Measurements from ENCODE around the gene BRSK2. TPM values are rescaled to one million over a fixed set of nuclear protein-coding genes. Genes with fewer than 3 reads are reported as not detected.

Gene BRSK2
- total RNA-seq, 1 donor from 2014 or later, result 3.3 TPM

DNA sequence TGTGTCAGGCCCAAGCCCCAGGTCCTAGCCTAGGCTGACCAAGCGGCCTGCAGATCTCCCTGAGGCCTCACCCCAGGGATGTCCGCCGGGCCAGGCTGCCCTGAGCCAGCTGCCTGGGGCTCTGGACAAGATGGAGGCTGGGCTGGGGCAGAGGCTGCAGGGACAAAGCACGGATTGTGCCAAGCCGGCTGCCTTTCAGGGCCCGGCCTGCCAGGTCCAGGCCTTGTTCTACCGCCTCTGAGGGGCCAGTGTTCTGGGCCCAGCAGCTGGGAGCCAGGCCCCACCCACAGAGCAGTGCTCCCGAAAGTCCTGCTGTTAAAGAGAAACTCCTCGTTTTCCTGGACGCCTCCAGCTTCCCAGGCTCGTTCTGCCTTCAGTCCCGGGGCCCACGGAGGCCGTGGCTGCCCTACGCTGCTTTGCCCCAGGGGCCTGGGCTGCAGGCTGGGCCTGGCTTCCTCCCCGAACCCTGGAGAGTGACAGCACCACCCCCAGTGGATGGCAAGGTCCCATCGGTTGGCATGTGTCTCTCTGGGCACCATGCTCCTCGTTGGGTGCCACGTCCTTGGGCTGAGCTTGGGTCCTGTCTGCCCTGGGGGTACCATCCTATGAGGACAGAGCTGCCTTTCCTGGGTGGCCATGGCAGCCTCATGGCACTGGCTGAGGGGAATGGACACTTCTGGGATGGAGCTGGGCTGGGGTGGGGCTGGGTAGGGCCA, 7.6 kb downstream of the BRSK2 start:
- DNase-seq (ENCODE audit: low spot score), result no peak

DNA sequence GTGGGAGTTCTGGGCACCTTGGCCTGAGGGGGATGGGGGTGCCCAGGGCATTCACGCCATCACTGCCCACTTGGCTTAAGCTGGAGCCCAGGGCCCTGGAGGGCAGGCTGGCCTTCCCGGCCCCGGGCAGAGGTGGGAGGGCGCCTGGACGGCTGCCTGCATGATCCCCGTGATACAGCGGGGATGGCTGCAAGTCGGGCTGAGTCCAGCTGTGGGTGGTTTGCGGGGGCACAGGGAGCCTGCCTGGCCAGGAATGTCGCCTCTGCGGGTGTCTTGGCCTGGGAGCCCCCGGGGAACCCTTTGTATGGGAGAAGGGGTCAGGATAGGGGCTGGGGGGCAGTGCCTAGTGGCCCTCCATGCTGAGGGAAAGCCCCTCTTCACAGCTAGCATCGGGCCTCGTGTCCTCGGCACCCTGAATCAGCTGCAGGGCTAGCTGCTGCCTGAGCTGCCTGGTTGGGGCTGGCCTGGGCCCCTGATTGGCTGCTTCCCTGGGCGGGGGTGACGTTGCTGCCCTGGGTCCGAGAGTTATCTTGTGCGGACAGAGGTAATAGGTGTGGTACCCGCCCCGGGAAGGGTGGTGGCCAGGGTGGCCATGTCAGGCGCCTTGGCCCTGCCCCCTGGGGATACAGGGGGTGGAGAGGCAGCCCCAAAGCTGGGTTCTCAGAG, 8.3 kb downstream of the BRSK2 start:
- DNase-seq (ENCODE audit: low spot score), result no peak

- no peak for DNase-seq (ENCODE audit: low spot score)
These were observed 8.9 kb downstream of the BRSK2 start for GRCh38 chr11:1398528-1399235.

- DNase-seq (ENCODE audit: low spot score), result no peak
These were observed 9.9 kb downstream of the BRSK2 start for GRCh38 chr11:1399386-1400316.

- DNase-seq (ENCODE audit: low spot score), result no peak
These were observed 10.8 kb downstream of the BRSK2 start for GRCh38 chr11:1400317-1401170.

DNA sequence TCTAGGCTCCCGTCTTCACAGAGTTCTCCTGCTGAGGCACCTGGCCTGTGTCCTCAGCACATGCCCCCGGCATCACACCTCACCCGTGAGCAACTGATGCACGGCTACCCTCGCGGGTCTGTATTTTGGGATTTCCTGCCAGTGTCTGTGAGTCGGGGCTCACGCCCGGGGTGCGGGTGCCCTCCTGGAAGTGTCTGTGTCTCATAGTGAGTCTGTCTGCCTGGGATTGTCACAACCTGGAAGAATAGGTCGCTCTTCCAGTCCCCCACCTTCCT, 11.4 kb downstream of the BRSK2 start:
- DNase-seq (ENCODE audit: low spot score), result no peak

DNA sequence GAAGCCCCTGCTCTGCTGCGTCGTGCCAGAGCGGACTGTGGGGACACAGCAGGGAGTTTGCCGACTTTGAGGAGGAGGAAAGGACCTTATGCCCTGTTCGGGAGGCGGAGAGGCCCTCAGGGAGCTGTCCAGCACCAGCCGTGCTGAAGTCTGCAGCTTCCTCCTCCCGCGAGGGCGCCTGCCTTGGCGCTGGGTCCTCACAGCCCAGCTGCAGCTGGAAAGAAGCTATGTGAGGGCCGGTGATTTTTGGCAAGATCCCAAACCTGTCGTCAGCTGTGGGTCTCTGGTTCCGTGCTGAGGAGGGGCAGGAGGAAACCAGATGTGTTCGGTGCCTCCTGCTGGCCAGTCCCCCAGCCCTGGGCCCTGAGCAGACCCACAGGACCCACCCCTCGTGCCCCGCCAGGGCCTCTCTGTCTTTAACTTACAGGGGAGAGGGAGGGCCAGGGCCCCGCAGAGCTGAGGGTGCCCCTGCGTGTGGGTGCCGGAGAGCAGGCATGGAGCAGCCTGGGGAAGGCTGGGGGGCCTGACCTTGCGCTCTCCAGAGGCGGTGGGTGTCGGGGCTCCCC, 12.0 kb downstream of the BRSK2 start:
- peak; percentile 63 for DNase-seq (ENCODE audit: low spot score)

GRCh38 chr11:1402355-1403077, 12.8 kb downstream of the BRSK2 start:
- no peak for DNase-seq (ENCODE audit: low spot score)

- DNase-seq (ENCODE audit: low spot score), result no peak
These were observed 13.4 kb downstream of the BRSK2 start for GRCh38 chr11:1403078-1403620.

DNA sequence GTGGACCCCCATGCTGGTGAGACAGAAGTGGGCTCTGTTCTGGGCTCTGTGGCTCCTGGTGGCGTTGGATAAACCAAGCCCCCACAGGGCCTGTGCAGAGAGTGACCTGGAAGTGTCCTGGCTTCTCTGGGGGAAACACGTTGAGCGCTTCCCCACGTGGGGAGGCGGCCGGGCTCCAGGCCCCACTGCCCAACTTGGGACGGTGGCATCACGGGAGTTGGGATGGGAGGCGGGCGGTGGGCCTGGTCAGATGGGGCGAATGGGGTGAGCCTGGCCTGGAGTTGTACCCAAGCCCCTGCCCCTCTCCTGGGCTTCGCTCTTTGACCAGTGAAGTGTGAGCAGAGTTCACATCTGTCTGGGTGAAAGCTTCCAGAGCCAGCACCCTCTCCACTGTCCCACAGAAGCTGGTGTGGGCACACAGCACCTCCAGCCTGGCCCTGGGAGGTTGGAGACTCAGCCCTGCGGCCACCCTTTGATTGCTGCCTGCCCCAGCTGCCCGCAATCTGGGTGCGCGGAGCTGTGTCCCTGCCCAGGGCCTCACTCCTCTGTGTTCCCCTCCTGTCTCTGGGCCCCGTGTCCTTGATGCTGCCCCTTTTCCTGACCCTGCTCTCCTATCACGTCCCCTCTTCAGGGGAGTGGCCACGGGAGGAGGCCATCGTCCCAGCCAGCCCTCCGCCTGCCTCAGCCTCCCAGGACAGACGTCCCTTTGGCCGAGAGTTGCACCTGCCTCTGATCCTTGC, 14.2 kb downstream of the BRSK2 start:
- no peak for DNase-seq (ENCODE audit: low spot score)

DNA sequence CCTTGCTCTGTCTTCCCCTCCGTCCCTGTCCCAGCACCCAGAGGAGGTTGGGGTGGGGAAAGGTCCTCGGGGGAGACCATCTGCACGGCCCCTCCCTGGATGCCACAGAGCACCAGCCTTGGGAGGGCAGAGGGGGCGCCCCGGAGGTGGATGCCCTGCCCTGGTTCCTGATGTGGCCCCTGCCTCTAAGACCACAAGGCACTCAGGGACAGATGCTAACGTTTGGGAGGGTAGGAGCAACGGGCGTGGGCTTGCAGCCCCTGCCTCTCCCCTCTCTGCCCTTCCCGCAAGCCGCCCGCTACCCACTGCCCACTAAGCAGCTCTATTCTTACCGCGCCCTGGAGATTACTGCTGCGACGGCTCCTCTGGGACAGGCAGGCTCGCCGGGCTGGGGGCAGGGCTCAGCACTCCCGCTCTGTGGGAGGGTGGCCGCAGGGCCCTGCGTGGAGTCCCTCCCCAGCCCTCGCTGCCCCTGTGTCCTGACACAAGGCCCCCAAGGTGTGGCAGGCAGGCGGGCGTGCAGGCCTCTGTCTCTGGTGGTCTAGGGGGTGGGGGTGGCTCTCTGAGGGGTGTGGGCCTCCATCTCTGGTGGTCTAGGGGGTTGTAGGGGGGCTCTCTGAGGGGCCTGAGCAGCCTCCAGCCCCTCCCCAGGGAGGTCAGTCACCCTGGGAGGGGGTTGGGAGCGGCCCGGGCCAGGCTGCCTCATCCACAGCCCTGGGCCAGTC, 14.9 kb downstream of the BRSK2 start:
- no peak for DNase-seq (ENCODE audit: low spot score)

DNA sequence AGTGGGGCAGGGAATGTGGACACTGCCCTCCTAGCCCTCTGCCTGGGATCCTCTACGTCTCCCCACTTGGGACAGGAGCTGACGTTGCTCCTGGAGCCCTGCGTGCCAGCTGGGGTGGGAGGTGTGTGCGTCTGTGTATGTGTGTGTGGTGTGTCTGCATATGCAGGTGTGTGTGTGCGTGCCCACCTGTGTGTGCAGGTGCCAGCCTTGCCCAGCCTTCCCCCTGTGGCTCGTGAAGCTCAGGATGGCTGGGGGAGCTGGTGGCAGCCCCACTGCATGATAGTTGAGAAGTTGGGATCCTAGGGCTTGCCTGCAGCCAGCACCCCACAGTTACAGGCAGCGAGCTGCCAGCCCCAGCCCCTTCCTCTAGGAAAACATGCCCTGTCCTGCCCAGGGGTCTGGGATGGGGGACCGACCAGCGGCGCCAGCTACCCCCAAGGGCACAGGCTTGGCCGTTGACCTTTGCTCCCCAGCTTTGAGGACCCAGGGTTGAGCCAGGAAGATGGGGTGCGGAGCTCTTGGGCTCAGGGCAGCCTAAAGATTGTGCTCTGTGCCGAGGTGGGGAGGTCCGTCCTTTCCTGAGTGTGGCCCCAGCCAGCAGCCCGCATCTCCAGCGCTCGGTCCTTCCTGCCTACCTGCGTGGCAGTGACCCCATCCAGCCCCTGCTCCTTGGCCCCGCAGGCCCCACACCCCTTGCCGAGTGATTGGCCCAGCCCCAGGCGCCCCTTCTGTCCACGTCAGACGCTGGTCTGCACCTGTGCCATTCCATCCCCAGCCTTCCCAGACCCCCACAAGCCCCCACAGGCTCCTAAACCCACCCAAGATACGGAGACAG, 15.7 kb downstream of the BRSK2 start:
- no peak for DNase-seq (ENCODE audit: low spot score)

- DNase-seq (ENCODE audit: low spot score), result no peak
These were observed 17.1 kb downstream of the BRSK2 start for GRCh38 chr11:1406571-1407485.

GRCh38 chr11:1407668-1408067, 17.9 kb downstream of the BRSK2 start:
- no peak for DNase-seq (ENCODE audit: low spot score)

DNA sequence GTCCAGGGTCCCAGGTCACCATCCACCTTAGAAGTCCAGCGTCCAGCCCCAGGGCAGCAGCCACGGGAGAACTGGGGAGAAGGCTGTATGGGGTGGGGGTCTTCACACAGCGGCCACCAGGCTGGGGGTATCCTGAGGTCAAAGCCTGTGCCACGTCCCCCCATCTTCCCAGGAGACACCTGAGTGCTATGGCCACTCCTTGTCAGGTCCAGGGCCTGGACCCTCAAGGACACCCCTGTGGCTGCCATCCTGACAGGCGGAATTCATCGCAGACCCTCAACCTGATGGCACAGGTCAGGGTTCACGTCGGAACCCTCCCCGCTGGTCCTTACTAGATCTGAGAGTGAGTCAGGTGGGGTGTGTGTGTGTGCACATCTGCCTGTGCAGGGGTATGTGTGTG, 18.6 kb downstream of the BRSK2 start:
- DNase-seq (ENCODE audit: low spot score), result no peak

GRCh38 chr11:1409108-1409851, 19.5 kb downstream of the BRSK2 start:
- no peak for DNase-seq (ENCODE audit: low spot score)

Measured in mucosa of gallbladder (tissue), 1 donor.